ENCODE data around the gene ADAMTSL5.
"Not testable (repeated sequence)": the region's sequence is repeated elsewhere in the genome, so short reads cannot be mapped to it uniquely, and the experiment has no call there.

DNA sequence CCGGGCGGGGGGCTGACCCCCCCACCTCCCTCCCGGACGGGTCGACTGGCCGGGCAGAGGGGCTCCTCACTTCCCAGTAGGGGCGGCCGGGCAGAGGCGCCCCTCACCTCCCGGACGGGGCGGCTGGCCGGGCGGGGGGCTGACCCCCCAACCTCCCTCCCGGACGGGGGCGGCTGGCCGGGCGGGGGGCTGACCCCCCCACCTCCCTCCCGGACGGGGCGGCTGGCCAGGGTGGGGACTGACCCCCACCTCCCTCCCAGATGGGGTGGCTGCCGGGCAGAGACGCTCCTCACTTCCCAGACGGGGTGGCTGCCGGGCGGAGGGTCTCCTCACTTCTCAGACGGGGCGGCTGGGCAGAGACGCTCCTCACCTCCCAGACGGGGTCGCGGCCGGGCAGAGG is 13.6 kb downstream of the ADAMTSL5 start:
- TF ChIP-seq, protein P1, sequence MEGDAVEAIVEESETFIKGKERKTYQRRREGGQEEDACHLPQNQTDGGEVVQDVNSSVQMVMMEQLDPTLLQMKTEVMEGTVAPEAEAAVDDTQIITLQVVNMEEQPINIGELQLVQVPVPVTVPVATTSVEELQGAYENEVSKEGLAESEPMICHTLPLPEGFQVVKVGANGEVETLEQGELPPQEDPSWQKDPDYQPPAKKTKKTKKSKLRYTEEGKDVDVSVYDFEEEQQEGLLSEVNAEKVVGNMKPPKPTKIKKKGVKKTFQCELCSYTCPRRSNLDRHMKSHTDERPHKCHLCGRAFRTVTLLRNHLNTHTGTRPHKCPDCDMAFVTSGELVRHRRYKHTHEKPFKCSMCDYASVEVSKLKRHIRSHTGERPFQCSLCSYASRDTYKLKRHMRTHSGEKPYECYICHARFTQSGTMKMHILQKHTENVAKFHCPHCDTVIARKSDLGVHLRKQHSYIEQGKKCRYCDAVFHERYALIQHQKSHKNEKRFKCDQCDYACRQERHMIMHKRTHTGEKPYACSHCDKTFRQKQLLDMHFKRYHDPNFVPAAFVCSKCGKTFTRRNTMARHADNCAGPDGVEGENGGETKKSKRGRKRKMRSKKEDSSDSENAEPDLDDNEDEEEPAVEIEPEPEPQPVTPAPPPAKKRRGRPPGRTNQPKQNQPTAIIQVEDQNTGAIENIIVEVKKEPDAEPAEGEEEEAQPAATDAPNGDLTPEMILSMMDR (conservative IDR thresholded peaks at IDR 0.05; ENCODE audit: low read length), result not testable (repeated sequence)
- TF ChIP-seq EZH2phosphoT487 (IDR thresholded peaks at IDR 0.05; ENCODE audit: borderline replicate concordance), result not testable (repeated sequence)
